NT2/D1 (cell line): ENCODE data around the gene FARS2.

ENCODE experiments used
- SUZ12 ChIP-seq: IDR thresholded peaks from 2 replicates; pipeline ENCODE4 v1.6.1; 2011; ENCODE audit not compliant: insufficient read length, insufficient read depth; ENCODE audit errors: extremely low read depth
- YY1 ChIP-seq: IDR thresholded peaks from 2 replicates; pipeline ENCODE4 v1.6.1; 2011; ENCODE audit not compliant: insufficient read length, insufficient read depth
- ZNF274 ChIP-seq: IDR thresholded peaks from 2 replicates; pipeline ENCODE4 v1.6.1; 2011; ENCODE audit warnings: mild to moderate bottlenecking, low read depth, low read length

- TF ChIP-seq ZNF274 (no peak), SUZ12 (no peak), YY1 (no peak)
Observed at GRCh38 chr6:5659467-5659866, 398.2 kb downstream of the FARS2 start.
